Liver (tissue), 9 donors: ENCODE data around the gene LGALS7B. TPM values are rescaled to one million over a fixed set of nuclear protein-coding genes. Genes with fewer than 3 reads are reported as not detected.
"Not testable (repeated sequence)": the region's sequence is repeated elsewhere in the genome, so short reads cannot be mapped to it uniquely, and the experiment has no call there.

Experiments
- DNase-seq: peaks from one replicate; pipeline ENCODE4 v3.0.0-alpha.2; 2017; ENCODE audit warnings: low spot score
- H3K27ac ChIP-seq, 2 donors: one replicate each; pipeline ENCODE4 v1.7.0; 2013; ENCODE audit warnings: inconsistent platforms in 2 of 2, low read length in 2 of 2, control low read depth in 1 of 2, low read depth in 1 of 2, mild to moderate bottlenecking in 1 of 2
- H3K27me3 ChIP-seq, 4 donors: one replicate each; pipeline versions ENCODE4 v1.6.1 to v1.7.0; 2013; ENCODE audit warnings: low read length in 3 of 4, inconsistent platforms in 1 of 4, mild to moderate bottlenecking in 1 of 4, moderate library complexity in 1 of 4; ENCODE audit not compliant: control insufficient read depth in 4 of 4, insufficient read depth in 4 of 4
- H3K36me3 ChIP-seq, 4 donors: one replicate each; pipeline versions ENCODE4 v1.6.1 to v1.7.0; 2013; ENCODE audit warnings: low read length in 3 of 4, mild to moderate bottlenecking in 3 of 4, low read depth in 1 of 4, moderate library complexity in 1 of 4; ENCODE audit not compliant: control insufficient read depth in 4 of 4, insufficient read depth in 3 of 4
- H3K4me1 ChIP-seq, 4 donors: one replicate each; pipeline versions ENCODE4 v1.6.1 to v1.7.0; 2013; ENCODE audit warnings: low read length in 3 of 4, mild to moderate bottlenecking in 3 of 4, moderate library complexity in 1 of 4; ENCODE audit not compliant: control insufficient read depth in 4 of 4, insufficient read depth in 4 of 4
- H3K4me3 ChIP-seq, 3 donors: one replicate each; pipeline versions ENCODE4 v1.6.1 to v1.7.0; 2013; ENCODE audit warnings: low read length in 3 of 3, control low read depth in 1 of 3, low read depth in 1 of 3, mild to moderate bottlenecking in 1 of 3
- H3K9ac ChIP-seq, 2 donors: one replicate each; pipeline ENCODE4 v1.7.0; 2013; ENCODE audit warnings: low read length in 2 of 2, mild to moderate bottlenecking in 2 of 2, moderate library complexity in 2 of 2, control low read depth in 1 of 2, low read depth in 1 of 2
- H3K9me3 ChIP-seq, 4 donors: one replicate each; pipeline versions ENCODE4 v1.6.1 to v1.7.0; 2013; ENCODE audit warnings: low read length in 3 of 4; ENCODE audit not compliant: control insufficient read depth in 4 of 4
- ATF3 ChIP-seq: IDR thresholded peaks from 2 replicates; pipeline ENCODE4 v1.6.1; 2016; ENCODE audit warnings: antibody characterized with exemption
- CTCF ChIP-seq: fragments of 150-350 bp; IDR thresholded peaks from 2 replicates; pipeline ENCODE4 v1.5.1; 2017; ENCODE audit warnings: improper control_type of control experiment, low read depth, low read length; ENCODE audit not compliant: missing input control
- EGR1 ChIP-seq, 2 donors: IDR thresholded peaks; 2 replicates each; pipeline ENCODE4 v1.6.1; 2016 to 2018; ENCODE audit warnings: antibody characterized with exemption in 2 of 2, low read depth in 2 of 2
- FOXA2 ChIP-seq: IDR thresholded peaks from 2 replicates; pipeline ENCODE4 v1.6.1; 2016; ENCODE audit warnings: antibody characterized with exemption
- GABPA ChIP-seq, 2 donors: IDR thresholded peaks in 1 of 2; conservative IDR thresholded peaks in 1 of 2; 2 replicates each; pipeline ENCODE4 v1.6.1; 2016; ENCODE audit warnings: antibody characterized with exemption in 2 of 2, mild to moderate bottlenecking in 1 of 2, moderate library complexity in 1 of 2
- HNF4G ChIP-seq: IDR thresholded peaks from 2 replicates; pipeline ENCODE4 v1.6.1; 2016; ENCODE audit warnings: antibody characterized with exemption
- JUND ChIP-seq, 2 donors: IDR thresholded peaks; 2 replicates each; pipeline ENCODE4 v1.6.1; 2016; ENCODE audit warnings: antibody characterized with exemption in 2 of 2
- SP1 ChIP-seq: IDR thresholded peaks from 2 replicates; pipeline ENCODE4 v1.6.1; 2018; ENCODE audit warnings: antibody characterized with exemption, mild to moderate bottlenecking
- YY1 ChIP-seq: IDR thresholded peaks from 2 replicates; pipeline ENCODE4 v1.6.1; 2016; ENCODE audit warnings: antibody characterized with exemption, mild to moderate bottlenecking
- ZBTB33 ChIP-seq: IDR thresholded peaks from 2 replicates; pipeline ENCODE4 v1.6.1; 2016; ENCODE audit warnings: antibody characterized with exemption
- WGBS: extraction: QIAGEN DNeasy Blood & Tissue Kit; methylation state at CpG from one replicate; pipeline ENCODE4 v1.1.7; 2013; 5-methylcytosine and 5-hydroxymethylcytosine counted together
- polyA plus RNA-seq, 2 donors: library from polyadenylated mRNA; stranded (reverse) in 1 of 2; unstranded in 1 of 2; fragments of 200-250 nt in 1 of 2; fragments of >200 nt in 1 of 2; fragmentation: Nextera tagmentation in 1 of 2; extraction: Ambion mirVana in 1 of 2; gene quantifications; one replicate each; pipeline versions ENCODE4 v1.2.1 to v1.2.3, GENCODE V29; 2013 to 2015
- total RNA-seq, 2 donors: library from RNA; depleted of rRNA; stranded (reverse); fragments of >200 nt; gene quantifications; one replicate each; pipeline ENCODE4 v1.2.3, GENCODE V29; 2014
- donor health status: healthy.
- donor health status: healthy.
- donor health status: healthy.
- donor health status: healthy.
- donor health status: healthy.

The LGALS7B gene
- total and polyA plus RNA-seq, 4 donors, result 0.36 TPM; not detected in 3

DNA sequence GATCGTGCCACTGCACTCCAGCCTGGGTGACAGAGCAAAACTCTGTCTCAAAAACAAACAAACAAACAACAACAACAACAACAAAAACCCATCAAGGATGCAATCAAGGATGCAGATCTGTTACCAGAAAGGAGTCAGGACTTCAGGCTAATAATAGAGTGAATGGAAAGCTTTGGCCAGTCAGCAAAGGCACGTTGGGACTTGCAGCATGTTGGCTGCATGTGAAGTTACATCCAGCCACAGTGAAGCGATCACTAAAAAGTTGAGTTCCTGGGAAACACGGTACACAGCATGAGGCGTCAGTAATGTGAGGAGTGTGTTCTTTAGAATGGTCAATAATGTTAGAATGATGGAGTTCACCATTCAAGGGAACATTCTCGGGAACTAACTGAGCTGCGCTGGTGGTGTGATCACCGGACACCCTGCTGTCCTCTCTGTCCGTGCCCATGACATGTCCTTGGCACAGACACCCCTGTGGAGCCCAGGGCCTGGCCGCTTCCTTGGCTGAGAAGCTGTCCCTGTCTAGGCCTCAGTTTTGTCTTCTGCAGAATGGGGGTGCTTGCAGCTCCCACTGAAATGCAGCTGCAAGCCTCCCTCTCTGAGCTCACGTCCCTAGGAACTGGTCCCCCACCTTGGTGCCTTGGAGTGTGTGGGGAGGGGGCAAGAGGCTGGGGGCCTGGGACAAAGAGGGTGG, 2.3 kb upstream of the LGALS7B start:
- no peak overlapping the region for H3K9ac ChIP-seq
- DNase-seq, result no peak

DNA sequence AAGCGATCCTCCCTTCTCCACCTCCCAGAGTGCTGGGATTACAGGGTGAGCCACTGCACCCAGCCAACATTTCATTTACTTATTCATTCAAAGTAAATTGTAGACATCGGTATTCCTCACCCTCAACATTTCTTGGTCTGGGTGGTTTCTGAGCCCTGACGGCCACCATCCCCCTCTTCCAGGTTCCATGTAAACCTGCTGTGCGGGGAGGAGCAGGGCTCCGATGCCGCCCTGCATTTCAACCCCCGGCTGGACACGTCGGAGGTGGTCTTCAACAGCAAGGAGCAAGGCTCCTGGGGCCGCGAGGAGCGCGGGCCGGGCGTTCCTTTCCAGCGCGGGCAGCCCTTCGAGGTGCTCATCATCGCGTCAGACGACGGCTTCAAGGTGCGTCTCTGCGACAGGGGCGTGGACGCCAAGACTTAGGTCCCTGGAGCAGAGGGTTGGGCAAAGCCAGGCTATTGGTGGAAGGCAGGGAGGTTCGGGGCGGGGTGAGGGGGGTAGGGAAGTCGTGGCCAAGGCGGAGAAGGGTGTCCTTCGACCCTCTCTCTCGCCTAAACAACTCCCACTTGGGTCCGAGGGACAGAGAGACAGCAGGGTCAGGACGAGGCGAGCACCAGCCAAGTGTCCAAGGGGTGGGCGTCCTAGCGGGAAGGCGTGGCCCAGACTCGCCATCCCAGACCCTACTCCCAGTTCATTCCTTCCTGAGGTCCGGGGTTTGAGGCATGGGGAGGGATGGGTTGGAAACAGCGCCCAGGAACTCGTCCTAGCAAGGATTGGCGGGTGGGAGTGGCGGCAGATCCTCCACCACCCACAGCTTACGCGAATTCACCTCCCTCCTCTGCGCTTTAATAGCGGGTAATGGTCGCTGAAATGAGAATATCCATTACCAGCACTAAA, 1.8 kb downstream of the LGALS7B start:
- not testable (repeated sequence) for H3K36me3 ChIP-seq, H3K9me3 ChIP-seq, H3K27me3 ChIP-seq, DNase-seq, H3K27ac ChIP-seq, H3K4me1 ChIP-seq, H3K9ac ChIP-seq, H3K4me3 ChIP-seq
- WGBS, result 88% methylated on average over 17 of the region's 49 CpGs

More for the DNA sequence above, 2.3 kb upstream of the LGALS7B start:
- TF ChIP-seq HNF4G (no peak), JUND (IDR thresholded peaks at IDR 0.05) (no peak), EGR1 (IDR thresholded peaks at IDR 0.05; ENCODE audit: low read depth in 2 of 2) (no peak), YY1 (no peak), ZBTB33 (no peak), GABPA (IDR thresholded peaks at IDR 0.05 in 1 of 2, conservative IDR thresholded peaks at IDR 0.05 in 1 of 2) (no peak), SP1 (no peak), CTCF (no peak), ATF3 (no peak), FOXA2 (no peak)
- 92% methylated on average over 11 of the region's 11 CpGs for WGBS
- Histone ChIP-seq H3K4me3 (no peak overlapping the region), H3K4me1 (no peaks in the 10 kb centered on the region), H3K36me3 (no peaks in the 10 kb centered on the region), H3K9me3 (no peaks in the 10 kb centered on the region), H3K27me3 (no peaks in the 10 kb centered on the region), H3K27ac (no peak overlapping the region)

- H3K27me3 ChIP-seq, H3K4me3 ChIP-seq: not testable (repeated sequence)
- no CpG with 5 or more reads among the region's 40 CpGs for WGBS
Measured at GRCh38 chr19:38791451-38792064, 2.6 kb downstream of the LGALS7B start.

More at GRCh38 chr19:38791451-38792064, 2.6 kb downstream of the LGALS7B start:
- DNase-seq, H3K9me3 ChIP-seq, H3K4me1 ChIP-seq, H3K27ac ChIP-seq, H3K9ac ChIP-seq, H3K36me3 ChIP-seq: not testable (repeated sequence)
